GM12875 (cell line): ENCODE results near the gene WDR43.

Experiments
- H3K4me3 ChIP-seq: one replicate; pipeline ENCODE4 v1.5.1; 2011; ENCODE audit warnings: low read depth, low read length, control low read depth
- TF ChIP-seq, protein P1 (sequence below): IDR thresholded peaks from 2 replicates; pipeline ENCODE4 v1.5.1; 2011; ENCODE audit warnings: low read depth, mild to moderate bottlenecking, control low read depth, inconsistent platforms, low read length, moderate library complexity, borderline replicate concordance; ENCODE audit not compliant: insufficient read depth

Gene WDR43, protein sequence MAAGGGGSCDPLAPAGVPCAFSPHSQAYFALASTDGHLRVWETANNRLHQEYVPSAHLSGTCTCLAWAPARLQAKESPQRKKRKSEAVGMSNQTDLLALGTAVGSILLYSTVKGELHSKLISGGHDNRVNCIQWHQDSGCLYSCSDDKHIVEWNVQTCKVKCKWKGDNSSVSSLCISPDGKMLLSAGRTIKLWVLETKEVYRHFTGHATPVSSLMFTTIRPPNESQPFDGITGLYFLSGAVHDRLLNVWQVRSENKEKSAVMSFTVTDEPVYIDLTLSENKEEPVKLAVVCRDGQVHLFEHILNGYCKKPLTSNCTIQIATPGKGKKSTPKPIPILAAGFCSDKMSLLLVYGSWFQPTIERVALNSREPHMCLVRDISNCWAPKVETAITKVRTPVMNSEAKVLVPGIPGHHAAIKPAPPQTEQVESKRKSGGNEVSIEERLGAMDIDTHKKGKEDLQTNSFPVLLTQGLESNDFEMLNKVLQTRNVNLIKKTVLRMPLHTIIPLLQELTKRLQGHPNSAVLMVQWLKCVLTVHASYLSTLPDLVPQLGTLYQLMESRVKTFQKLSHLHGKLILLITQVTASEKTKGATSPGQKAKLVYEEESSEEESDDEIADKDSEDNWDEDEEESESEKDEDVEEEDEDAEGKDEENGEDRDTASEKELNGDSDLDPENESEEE

GRCh38 chr2:28894470-28895188 lies at the start of gene WDR43:
WDR43 (plus strand) TSS chr2:28894667; CDS start chr2:28894699, 32 bp downstream.
- TF ChIP-seq, protein P1, sequence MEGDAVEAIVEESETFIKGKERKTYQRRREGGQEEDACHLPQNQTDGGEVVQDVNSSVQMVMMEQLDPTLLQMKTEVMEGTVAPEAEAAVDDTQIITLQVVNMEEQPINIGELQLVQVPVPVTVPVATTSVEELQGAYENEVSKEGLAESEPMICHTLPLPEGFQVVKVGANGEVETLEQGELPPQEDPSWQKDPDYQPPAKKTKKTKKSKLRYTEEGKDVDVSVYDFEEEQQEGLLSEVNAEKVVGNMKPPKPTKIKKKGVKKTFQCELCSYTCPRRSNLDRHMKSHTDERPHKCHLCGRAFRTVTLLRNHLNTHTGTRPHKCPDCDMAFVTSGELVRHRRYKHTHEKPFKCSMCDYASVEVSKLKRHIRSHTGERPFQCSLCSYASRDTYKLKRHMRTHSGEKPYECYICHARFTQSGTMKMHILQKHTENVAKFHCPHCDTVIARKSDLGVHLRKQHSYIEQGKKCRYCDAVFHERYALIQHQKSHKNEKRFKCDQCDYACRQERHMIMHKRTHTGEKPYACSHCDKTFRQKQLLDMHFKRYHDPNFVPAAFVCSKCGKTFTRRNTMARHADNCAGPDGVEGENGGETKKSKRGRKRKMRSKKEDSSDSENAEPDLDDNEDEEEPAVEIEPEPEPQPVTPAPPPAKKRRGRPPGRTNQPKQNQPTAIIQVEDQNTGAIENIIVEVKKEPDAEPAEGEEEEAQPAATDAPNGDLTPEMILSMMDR = no peak
- H3K4me3 ChIP-seq = peak within 1 kb of the TSS; percentile 90

DNA sequence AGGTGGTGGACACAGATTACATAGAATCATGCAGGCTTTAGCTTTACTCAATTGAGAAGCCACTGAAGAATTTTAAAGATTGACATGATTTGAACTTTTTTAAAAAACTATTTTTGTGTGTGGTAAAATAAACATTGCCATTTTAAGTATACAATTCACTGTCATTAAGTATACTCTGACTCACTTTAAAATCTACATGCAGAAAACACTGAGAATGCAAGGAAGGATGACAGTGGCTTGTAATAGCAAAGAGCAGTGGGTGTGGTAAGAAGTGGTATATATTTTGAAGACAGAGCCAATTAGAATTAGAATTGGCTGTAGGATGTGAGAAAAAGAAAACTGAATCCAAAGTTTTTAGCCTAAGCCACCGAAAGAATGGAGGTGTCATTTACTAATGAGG lies 39.3 kb upstream of the WDR43 start:
- H3K4me3 ChIP-seq = no peak overlapping the region
- TF ChIP-seq, protein P1 = no peak

GRCh38 chr2:28855977-28856376 lies 38.5 kb upstream of the WDR43 start:
- no peak overlapping the region for H3K4me3 ChIP-seq
- TF ChIP-seq, protein P1 = no peak

DNA sequence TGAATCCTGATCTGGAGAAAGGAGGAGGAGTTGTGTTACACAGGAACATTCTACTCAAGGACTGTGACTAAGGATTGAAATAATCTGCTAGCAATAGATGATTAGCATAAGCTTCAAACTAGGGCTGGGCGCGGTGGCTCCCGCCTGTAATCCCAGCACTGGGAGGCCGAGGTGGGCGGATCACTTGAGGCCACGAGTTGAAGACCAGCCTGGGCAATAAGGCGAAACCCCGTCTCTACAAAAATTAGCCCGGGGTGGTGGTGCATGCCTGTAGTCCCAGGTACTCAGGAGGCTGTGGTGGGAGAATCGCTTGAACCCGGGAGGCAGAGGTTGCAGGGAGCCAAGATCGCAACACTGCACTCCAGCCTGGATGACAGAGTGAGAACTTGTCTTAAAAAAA lies 25.9 kb upstream of the WDR43 start:
- TF ChIP-seq, protein P1 = no peak
- H3K4me3 ChIP-seq = no peak overlapping the region

DNA sequence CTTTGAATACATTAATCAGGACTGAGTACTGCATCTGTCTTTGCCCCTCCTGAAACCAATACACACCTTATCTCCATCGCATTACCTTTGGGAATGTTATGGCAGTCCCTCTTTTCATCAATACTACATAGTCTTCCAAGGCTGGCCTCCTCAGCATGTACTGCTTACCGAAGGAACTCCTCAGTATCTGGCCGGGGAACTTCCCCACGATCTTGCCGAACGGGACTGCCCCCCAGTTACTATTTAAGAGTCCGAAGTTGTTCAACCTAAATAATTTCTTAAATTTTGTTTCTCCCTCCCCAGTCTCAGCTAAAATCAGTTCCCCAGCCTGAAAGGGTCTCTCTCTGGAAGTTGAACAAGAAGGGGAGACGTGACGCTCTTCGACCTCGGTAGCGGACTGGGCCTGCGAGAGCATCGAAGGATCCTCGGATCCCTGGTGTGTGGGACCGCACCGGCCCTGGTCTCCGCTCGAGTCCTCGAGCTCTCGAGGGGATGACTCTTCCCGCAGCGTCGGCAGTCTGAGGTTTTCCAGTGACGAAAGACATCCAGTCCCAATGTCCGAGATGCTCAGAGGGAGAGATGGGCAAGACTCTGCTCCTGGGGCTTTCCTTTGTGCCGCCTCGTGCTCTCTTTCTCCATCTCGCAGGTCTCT lies 24.8 kb upstream of the WDR43 start:
- TF ChIP-seq, protein P1 = no peak
- H3K4me3 ChIP-seq = peak overlapping the region; percentile 81

DNA sequence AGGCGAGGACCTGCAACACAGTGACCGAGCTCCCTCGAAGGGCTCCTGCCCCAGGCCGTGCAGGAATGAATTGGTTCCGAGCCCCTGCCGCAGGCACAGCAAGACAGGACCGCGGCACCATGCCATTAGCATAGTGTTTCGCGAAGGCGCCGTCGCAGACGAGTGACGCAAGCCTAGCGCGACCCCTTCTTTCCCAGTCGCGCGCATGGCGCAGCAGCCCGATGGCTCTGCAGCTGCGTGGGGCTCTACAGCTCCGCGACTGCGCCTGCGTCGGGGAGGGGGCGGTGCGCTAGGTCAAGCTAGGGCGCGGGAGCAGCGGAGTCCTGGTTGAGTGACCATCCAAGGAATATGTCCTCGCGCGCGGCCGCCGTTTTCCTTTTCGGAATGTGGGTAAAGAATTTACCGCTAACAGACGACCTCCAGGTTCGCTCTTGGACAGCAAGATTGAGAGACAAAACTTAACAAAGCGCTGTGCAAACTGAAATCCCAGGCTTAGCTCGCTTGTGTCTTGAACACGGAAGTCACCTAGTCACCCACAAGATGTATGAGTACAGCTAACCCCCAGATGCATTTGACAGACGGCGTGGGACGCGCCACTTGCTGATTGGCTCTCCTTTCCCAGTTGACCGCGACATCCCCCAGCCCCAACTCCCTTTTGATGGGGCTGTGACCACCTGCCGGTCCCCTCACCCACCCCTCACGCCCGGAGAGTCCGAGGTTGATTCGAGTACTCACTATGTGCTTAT lies 24.1 kb upstream of the WDR43 start, which contains the start of gene TRMT61B:
TRMT61B (minus strand) TSS at position 164 of the 746 bp plus-strand sequence; CDS start at position 132, 32 bp downstream.
- peak within 1 kb of the TSS; percentile 81 for H3K4me3 ChIP-seq
- TF ChIP-seq, protein P1 = no peak
